Karpas-422 (cell line): Measurements from ENCODE around the gene TRAPPC10. TPM values are rescaled to one million over a fixed set of nuclear protein-coding genes. Genes with fewer than 3 reads are reported as not detected.

Experiments
- DNase-seq: peaks from one replicate; pipeline ENCODE4 v3.0.0-alpha.2; 2015
- H2AFZ ChIP-seq: fragments of 200-600 bp; sonication (generic); 2 replicates; pipeline ENCODE4 v1.6.1; 2014; ENCODE audit warnings: antibody characterized with exemption, low read length, mixed read lengths
- H3K27ac ChIP-seq: fragments of 200-600 bp; sonication (generic); 2 replicates; pipeline ENCODE4 v1.5.1; 2014; ENCODE audit warnings: mild to moderate bottlenecking, low read length, moderate library complexity
- H3K27me3 ChIP-seq: fragments of 200-600 bp; sonication (generic); 2 replicates; pipeline ENCODE4 v1.6.1; 2014; ENCODE audit warnings: low read length, mixed read lengths
- H3K36me3 ChIP-seq: fragments of 200-600 bp; sonication (generic); 2 replicates; pipeline ENCODE4 v1.6.1; 2014; ENCODE audit warnings: low read length, mixed read lengths; ENCODE audit not compliant: insufficient read depth
- H3K4me1 ChIP-seq: fragments of 200-600 bp; sonication (generic); 2 replicates; pipeline ENCODE4 v1.6.1; 2014; ENCODE audit warnings: mild to moderate bottlenecking, low read length, mixed read lengths
- H3K4me2 ChIP-seq: fragments of 200-600 bp; sonication (generic); 2 replicates; pipeline ENCODE4 v1.6.1; 2014; ENCODE audit warnings: low read length, low read depth, mild to moderate bottlenecking; ENCODE audit not compliant: poor library complexity, severe bottlenecking
- H3K4me3 ChIP-seq: fragments of 200-600 bp; sonication (generic); 2 replicates; pipeline ENCODE4 v1.5.1; 2014; ENCODE audit warnings: mild to moderate bottlenecking, antibody characterized with exemption, low read length, mixed read lengths
- H3K79me2 ChIP-seq: fragments of 200-600 bp; sonication (generic); 2 replicates; pipeline ENCODE4 v1.6.1; 2014; ENCODE audit warnings: mild to moderate bottlenecking, low read length, mixed read lengths
- H3K9ac ChIP-seq: fragments of 200-600 bp; sonication (generic); 2 replicates; pipeline ENCODE4 v1.6.0; 2014; ENCODE audit warnings: low read length
- H3K9me2 ChIP-seq: fragments of 200-600 bp; sonication (generic), shearing (Covaris generic); replicated peaks from 2 replicates; pipeline ENCODE4 v1.6.0; 2014; ENCODE audit warnings: mild to moderate bottlenecking, low read length, moderate library complexity; ENCODE audit not compliant: insufficient read depth
- H3K9me3 ChIP-seq: fragments of 300-700, 200-600 bp; sonication (generic); 2 replicates; pipeline ENCODE4 v1.6.1; 2014; ENCODE audit warnings: low read length, mixed read lengths
- H4K20me1 ChIP-seq: fragments of 200-600 bp; sonication (generic); 2 replicates; pipeline ENCODE4 v1.6.1; 2014; ENCODE audit warnings: mild to moderate bottlenecking, antibody characterized with exemption, low read length, low read depth; ENCODE audit not compliant: insufficient read depth
- total RNA-seq: library from RNA; depleted of rRNA; stranded (reverse); fragments of >200 nt; shearing (Covaris generic); gene quantifications from 2 replicates; pipeline ENCODE4 v1.2.3, GENCODE V29; 2014; ENCODE audit warnings: low replicate concordance

TRAPPC10 gene
- total RNA-seq, 1 experiment from 2014 or later, result 40.3 TPM

GRCh38 chr21:44054710-44055109 is 42.6 kb downstream of the TRAPPC10 start:
- Histone ChIP-seq H3K9me2 (no peaks in the 10 kb centered on the region), H4K20me1 (0 out of 2 replicates have a peak, but pooled peaks cover 11% of the 10 kb centered on the region), H3K36me3 (peaks cover 15% of the 10 kb centered on the region; the same call in 1 of the 2 replicates), H3K9ac (no peak overlapping the region), H3K27ac (no peak overlapping the region), H3K4me3 (no peak overlapping the region), H3K4me2 (no peak overlapping the region), H2AFZ (no peak overlapping the region), H3K4me1 (no peaks in the 10 kb centered on the region), H3K9me3 (no peaks in the 10 kb centered on the region), H3K79me2 (peaks cover 61% of the 10 kb centered on the region), H3K27me3 (no peaks in the 10 kb centered on the region)
- DNase-seq, result no peak

GRCh38 chr21:44057055-44057454 is 44.9 kb downstream of the TRAPPC10 start:
- H3K9me2 ChIP-seq, result no peaks in the 10 kb centered on the region
- H3K27me3 ChIP-seq, result no peaks in the 10 kb centered on the region
- H3K4me2 ChIP-seq, result no peak overlapping the region
- 0 out of 2 replicates have a peak, but pooled peaks cover 12% of the 10 kb centered on the region for H4K20me1 ChIP-seq
- H3K79me2 ChIP-seq, result peaks cover 39% of the 10 kb centered on the region
- no peak overlapping the region for H3K9ac ChIP-seq
- DNase-seq, result no peak
- no peak overlapping the region for H3K27ac ChIP-seq
- H3K9me3 ChIP-seq, result no peaks in the 10 kb centered on the region
- no peak overlapping the region for H2AFZ ChIP-seq
- no peaks in the 10 kb centered on the region for H3K4me1 ChIP-seq
- H3K4me3 ChIP-seq, result no peak overlapping the region
- peaks cover 17% of the 10 kb centered on the region; the same call in 1 of the 2 replicates for H3K36me3 ChIP-seq

DNA sequence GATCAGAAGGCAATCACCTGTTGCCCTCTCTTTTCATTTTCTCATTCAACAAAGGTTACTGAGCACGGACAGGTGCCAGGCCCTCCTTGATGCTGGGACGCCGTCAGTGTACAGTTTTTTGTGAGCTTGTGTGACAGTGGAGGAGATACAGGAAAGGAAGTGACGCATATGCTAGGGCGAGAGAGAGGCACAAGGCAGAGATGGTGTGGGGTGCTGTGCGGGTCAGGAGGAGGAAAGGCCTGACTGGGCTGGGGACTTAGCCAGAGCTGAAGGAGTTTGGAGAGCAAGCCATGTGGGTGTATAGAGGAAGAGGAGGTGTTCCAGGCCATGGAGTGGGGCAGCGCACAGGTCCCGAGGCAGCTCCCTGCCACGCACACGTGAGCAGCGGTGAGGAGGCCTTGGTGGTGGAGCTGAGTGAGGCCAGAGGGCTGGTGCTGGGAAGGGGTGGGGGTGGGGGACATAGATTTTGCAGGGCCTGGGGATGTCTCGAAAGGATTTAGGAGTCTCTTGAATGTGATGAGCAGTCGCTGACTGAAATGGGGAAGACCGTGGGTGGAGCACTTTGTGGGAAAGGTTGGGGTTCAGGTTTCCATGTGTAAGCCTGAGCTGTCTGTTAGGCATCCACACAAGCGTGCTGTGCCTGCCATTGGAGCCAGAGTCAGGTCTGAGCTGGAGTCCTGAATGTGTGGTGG is 46.0 kb downstream of the TRAPPC10 start:
- Histone ChIP-seq H3K27me3 (no peaks in the 10 kb centered on the region), H3K79me2 (peaks cover 33% of the 10 kb centered on the region), H4K20me1 (0 out of 2 replicates have a peak, but pooled peaks cover 13% of the 10 kb centered on the region), H3K27ac (no peak overlapping the region), H3K4me1 (no peaks in the 10 kb centered on the region), H3K4me2 (no peak overlapping the region), H3K36me3 (peaks cover 13% of the 10 kb centered on the region; the same call in 1 of the 2 replicates), H3K9ac (no peak overlapping the region), H2AFZ (no peak overlapping the region), H3K9me2 (no peaks in the 10 kb centered on the region), H3K4me3 (no peak overlapping the region), H3K9me3 (no peaks in the 10 kb centered on the region)
- no peak for DNase-seq

GRCh38 chr21:44058652-44058964 is 46.5 kb downstream of the TRAPPC10 start:
- Histone ChIP-seq H4K20me1 (0 out of 2 replicates have a peak, but pooled peaks cover 13% of the 10 kb centered on the region), H3K79me2 (peaks cover 32% of the 10 kb centered on the region), H3K4me2 (no peak overlapping the region), H3K4me1 (no peaks in the 10 kb centered on the region), H3K4me3 (no peak overlapping the region), H3K9ac (no peak overlapping the region), H3K36me3 (peaks cover 17% of the 10 kb centered on the region; the same call in 1 of the 2 replicates), H3K9me3 (no peaks in the 10 kb centered on the region), H3K27me3 (no peaks in the 10 kb centered on the region), H3K9me2 (no peaks in the 10 kb centered on the region), H2AFZ (no peak overlapping the region), H3K27ac (no peak overlapping the region)
- DNase-seq, result no peak

DNA sequence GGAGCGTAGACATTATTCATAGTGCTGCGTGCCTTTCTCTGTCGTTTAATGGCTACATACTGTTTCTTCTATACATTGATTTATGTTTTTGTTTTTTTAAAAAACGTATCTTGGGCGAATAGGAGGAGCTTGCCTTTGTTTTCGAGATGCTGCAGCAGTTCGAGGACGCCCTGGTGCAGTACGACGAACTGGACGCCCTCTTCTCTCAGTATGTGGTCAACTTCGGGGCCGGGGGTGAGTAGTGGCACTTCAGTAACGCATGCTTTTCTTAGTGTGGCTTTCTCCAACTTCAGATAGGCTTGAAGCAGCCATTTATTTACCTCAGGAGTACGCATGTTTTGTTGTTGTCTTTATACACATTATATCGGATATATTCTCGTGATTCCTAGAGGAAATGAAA is 46.9 kb downstream of the TRAPPC10 start:
- no peak overlapping the region for H3K27ac ChIP-seq
- H4K20me1 ChIP-seq, result 0 out of 2 replicates have a peak, but pooled peaks cover 13% of the 10 kb centered on the region
- no peaks in the 10 kb centered on the region for H3K9me2 ChIP-seq
- H3K4me3 ChIP-seq, result no peak overlapping the region
- no peaks in the 10 kb centered on the region for H3K9me3 ChIP-seq
- no peaks in the 10 kb centered on the region for H3K27me3 ChIP-seq
- no peak overlapping the region for H3K4me2 ChIP-seq
- H3K36me3 ChIP-seq, result peaks cover 19% of the 10 kb centered on the region; the same call in 1 of the 2 replicates
- no peak overlapping the region for H2AFZ ChIP-seq
- no peaks in the 10 kb centered on the region for H3K4me1 ChIP-seq
- peaks cover 29% of the 10 kb centered on the region for H3K79me2 ChIP-seq
- no peak overlapping the region for H3K9ac ChIP-seq
- no peak for DNase-seq

DNA sequence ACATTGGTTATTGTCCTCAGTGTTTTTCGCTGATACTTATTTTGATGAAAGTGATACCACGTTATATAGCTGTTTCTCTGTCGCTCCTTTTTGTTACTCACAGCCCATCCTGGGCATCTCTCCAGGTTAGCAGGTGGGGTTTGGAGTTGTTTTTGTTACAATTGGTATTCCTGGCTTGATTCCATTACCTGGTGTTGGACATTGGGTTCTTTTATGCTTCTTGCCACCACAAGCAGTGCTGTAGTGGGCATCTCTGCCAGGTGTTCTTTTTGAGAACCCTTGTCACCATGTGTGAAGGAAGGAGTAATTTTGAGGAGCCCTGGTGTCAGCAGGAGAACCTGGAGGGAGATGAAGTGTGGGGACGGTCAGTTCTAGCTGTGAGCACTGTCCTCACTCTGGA is 47.6 kb downstream of the TRAPPC10 start:
- no peak overlapping the region for H3K4me2 ChIP-seq
- H3K4me3 ChIP-seq, result no peak overlapping the region
- H3K27me3 ChIP-seq, result no peaks in the 10 kb centered on the region
- DNase-seq, result no peak
- no peaks in the 10 kb centered on the region for H3K9me3 ChIP-seq
- no peak overlapping the region for H3K27ac ChIP-seq
- 0 out of 2 replicates have a peak, but pooled peaks cover 7% of the 10 kb centered on the region for H4K20me1 ChIP-seq
- peaks cover 22% of the 10 kb centered on the region for H3K79me2 ChIP-seq
- H2AFZ ChIP-seq, result no peak overlapping the region
- no peaks in the 10 kb centered on the region for H3K4me1 ChIP-seq
- H3K9ac ChIP-seq, result no peak overlapping the region
- no peaks in the 10 kb centered on the region for H3K9me2 ChIP-seq
- peaks cover 19% of the 10 kb centered on the region; the same call in 1 of the 2 replicates for H3K36me3 ChIP-seq

- no peak overlapping the region for H3K27ac ChIP-seq
- H3K9me2 ChIP-seq, result no peaks in the 10 kb centered on the region
- no peak overlapping the region for H2AFZ ChIP-seq
- peaks cover 19% of the 10 kb centered on the region; the same call in 1 of the 2 replicates for H3K36me3 ChIP-seq
- H4K20me1 ChIP-seq, result 0 out of 2 replicates have a peak, but pooled peaks cover 10% of the 10 kb centered on the region
- H3K79me2 ChIP-seq, result peaks cover 32% of the 10 kb centered on the region
- no peak overlapping the region for H3K4me2 ChIP-seq
- H3K9me3 ChIP-seq, result no peaks in the 10 kb centered on the region
- no peak for DNase-seq
- no peaks in the 10 kb centered on the region for H3K4me1 ChIP-seq
- no peak overlapping the region for H3K4me3 ChIP-seq
- no peak overlapping the region for H3K9ac ChIP-seq
- H3K27me3 ChIP-seq, result no peaks in the 10 kb centered on the region
Measured at GRCh38 chr21:44062380-44062779, 50.3 kb downstream of the TRAPPC10 start.

DNA sequence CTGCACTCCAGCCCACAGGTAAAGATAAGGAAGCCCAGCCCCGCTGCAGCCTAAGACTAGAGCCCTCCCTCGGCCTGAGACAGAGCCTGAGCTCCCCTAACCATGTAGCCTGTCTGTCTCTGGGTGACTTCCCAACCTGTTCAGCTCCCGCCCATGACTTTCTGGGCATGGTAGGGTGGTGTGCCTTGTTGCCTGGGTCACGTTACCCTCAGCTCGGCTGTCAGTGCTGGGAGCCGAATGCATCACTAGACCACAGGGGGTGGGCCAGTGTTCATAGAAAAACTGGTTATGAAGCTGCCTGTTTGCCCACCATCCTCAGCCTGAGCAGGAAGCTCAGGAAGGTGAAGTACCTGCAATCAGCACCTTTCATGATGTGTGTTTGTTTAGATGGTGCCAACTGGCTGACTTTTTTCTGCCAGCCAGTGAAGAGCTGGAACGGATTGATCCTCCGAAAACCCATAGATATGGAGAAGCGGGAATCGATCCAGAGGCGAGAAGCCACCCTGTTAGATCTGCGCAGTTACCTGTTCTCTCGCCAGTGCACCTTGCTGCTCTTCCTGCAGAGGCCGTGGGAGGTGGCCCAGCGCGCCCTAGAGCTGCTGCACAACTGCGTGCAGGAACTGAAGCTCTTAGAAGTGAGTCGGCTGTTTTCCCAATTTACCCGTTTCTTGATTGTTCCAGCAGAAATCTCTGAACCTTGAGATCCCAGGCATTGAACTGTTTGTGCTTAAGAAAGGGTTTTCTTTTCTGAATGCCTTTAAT is 51.2 kb downstream of the TRAPPC10 start:
- H3K27me3 ChIP-seq, result no peaks in the 10 kb centered on the region
- H4K20me1 ChIP-seq, result 0 out of 2 replicates have a peak, but pooled peaks cover 11% of the 10 kb centered on the region
- peaks cover 19% of the 10 kb centered on the region; the same call in 1 of the 2 replicates for H3K36me3 ChIP-seq
- no peak overlapping the region for H3K9ac ChIP-seq
- H3K9me2 ChIP-seq, result no peaks in the 10 kb centered on the region
- H3K9me3 ChIP-seq, result no peaks in the 10 kb centered on the region
- H3K79me2 ChIP-seq, result peaks cover 37% of the 10 kb centered on the region
- DNase-seq, result no peak
- H3K27ac ChIP-seq, result no peak overlapping the region
- H3K4me1 ChIP-seq, result no peaks in the 10 kb centered on the region
- H3K4me3 ChIP-seq, result no peak overlapping the region
- no peak overlapping the region for H2AFZ ChIP-seq
- H3K4me2 ChIP-seq, result no peak overlapping the region
